CD14-positive monocyte (primary cell): ENCODE measurements around the gene PHACTR2. TPM values are rescaled to one million over a fixed set of nuclear protein-coding genes. Genes with fewer than 3 reads are reported as not detected.

Experiments
- DNase-seq, 3 donors: peaks; one replicate each; pipeline ENCODE4 v3.0.0-alpha.2; 2011 to 2022
- H2AFZ ChIP-seq: 2 replicates; pipeline ENCODE4 v1.6.0; 2012; ENCODE audit warnings: mild to moderate bottlenecking, low read depth, low read length, inconsistent platforms; ENCODE audit not compliant: insufficient read depth, poor library complexity, severe bottlenecking
- H3K27ac ChIP-seq, 2 donors: 1 replicate in 1 of 2; 2 replicates in 1 of 2; pipeline ENCODE4 v1.5.1; 2012 to 2013; ENCODE audit warnings: low read length in 2 of 2, control low read depth in 1 of 2, inconsistent platforms in 1 of 2, low read depth in 1 of 2, mild to moderate bottlenecking in 1 of 2
- H3K27me3 ChIP-seq, 2 donors: one replicate each; pipeline versions ENCODE4 v1.6.0 to v1.6.1; 2011 to 2013; ENCODE audit warnings: low read length in 2 of 2; ENCODE audit not compliant: control insufficient read depth in 2 of 2, insufficient read depth in 2 of 2
- H3K36me3 ChIP-seq, 2 donors: replicated peaks in 1 of 2; 1 replicate in 1 of 2; 2 replicates in 1 of 2; pipeline versions ENCODE4 v1.5.1 to v1.6.1; 2012 to 2013; ENCODE audit warnings: low read length in 2 of 2, control low read depth in 1 of 2, inconsistent platforms in 1 of 2, mild to moderate bottlenecking in 1 of 2; ENCODE audit not compliant: insufficient read depth in 2 of 2, control insufficient read depth in 1 of 2
- H3K4me1 ChIP-seq, 2 donors: 1 replicate in 1 of 2; 2 replicates in 1 of 2; pipeline versions ENCODE4 v1.5.1 to v1.6.1; 2012 to 2013; ENCODE audit warnings: low read length in 2 of 2, control low read depth in 1 of 2, inconsistent platforms in 1 of 2, mild to moderate bottlenecking in 1 of 2, moderate library complexity in 1 of 2; ENCODE audit not compliant: insufficient read depth in 2 of 2, control insufficient read depth in 1 of 2
- H3K4me2 ChIP-seq: replicated peaks from 2 replicates; pipeline ENCODE3; 2012; ENCODE audit warnings: low read length, moderate library complexity, mild to moderate bottlenecking; ENCODE audit not compliant: poor library complexity, severe bottlenecking; ENCODE audit errors: extremely low read depth
- H3K4me3 ChIP-seq, 3 experiments: fragments of 200-600 bp in 1 of 3; sonication (generic) in 1 of 3; replicated peaks in 1 of 3; 1 replicate in 2 of 3; 2 replicates in 1 of 3; pipeline ENCODE4 v1.5.1; 2011 to 2013; ENCODE audit warnings: low read length in 3 of 3, mild to moderate bottlenecking in 3 of 3, control low read depth in 2 of 3, low read depth in 2 of 3, inconsistent platforms in 1 of 3, moderate library complexity in 1 of 3
- H3K79me2 ChIP-seq: 2 replicates; pipeline ENCODE4 v1.6.0; 2012; ENCODE audit warnings: mild to moderate bottlenecking, control low read depth, inconsistent platforms, low read length, moderate library complexity; ENCODE audit not compliant: insufficient read depth
- H3K9ac ChIP-seq: 2 replicates; pipeline ENCODE4 v1.6.0; 2017; ENCODE audit warnings: low read length, mild to moderate bottlenecking; ENCODE audit not compliant: insufficient read depth, poor library complexity, severe bottlenecking
- H3K9me3 ChIP-seq, 2 donors: replicated peaks in 1 of 2; 1 replicate in 1 of 2; 2 replicates in 1 of 2; pipeline versions ENCODE4 v1.5.1 to v1.6.1; 2012 to 2013; ENCODE audit warnings: low read length in 2 of 2, control low read depth in 1 of 2; ENCODE audit not compliant: control insufficient read depth in 1 of 2, insufficient read depth in 1 of 2
- H4K20me1 ChIP-seq: 2 replicates; pipeline ENCODE4 v1.6.0; 2012; ENCODE audit warnings: mild to moderate bottlenecking, low read length, control low read depth, moderate library complexity; ENCODE audit not compliant: insufficient read depth
- H3K27ac Mint-ChIP-seq, 7 donors: one replicate each; pipeline ENCODE4 v1.8.0; 2020; ENCODE audit warnings: mild to moderate bottlenecking in 7 of 7, mixed read lengths in 7 of 7, moderate library complexity in 6 of 7, inconsistent platforms in 2 of 7
- H3K27me3 Mint-ChIP-seq, 3 donors: one replicate each; pipeline ENCODE4 v1.8.0; 2021 to 2022; ENCODE audit warnings: low read depth in 3 of 3, mild to moderate bottlenecking in 3 of 3, mixed read lengths in 3 of 3, moderate library complexity in 3 of 3, inconsistent platforms in 1 of 3
- H3K36me3 Mint-ChIP-seq, 2 donors: one replicate each; pipeline ENCODE4 v1.8.0; 2020; ENCODE audit warnings: mixed read lengths in 2 of 2, inconsistent platforms in 1 of 2, mild to moderate bottlenecking in 1 of 2
- H3K4me1 Mint-ChIP-seq: one replicate; pipeline ENCODE4 v1.8.0; 2020; ENCODE audit warnings: mild to moderate bottlenecking, mixed read lengths
- H3K4me3 Mint-ChIP-seq, 2 donors: one replicate each; pipeline ENCODE4 v1.8.0; 2020; ENCODE audit warnings: mild to moderate bottlenecking in 2 of 2, mixed read lengths in 2 of 2, moderate library complexity in 1 of 2
- H3K9me3 Mint-ChIP-seq, 7 donors: one replicate each; pipeline ENCODE4 v1.8.0; 2020 to 2022; ENCODE audit warnings: mixed read lengths in 7 of 7, mild to moderate bottlenecking in 6 of 7, moderate library complexity in 6 of 7, inconsistent platforms in 2 of 7
- WGBS: methylation state at CpG from one replicate; pipeline ENCODE4 v1.1.5; 2013; ENCODE audit warnings: missing lambda C conversion rate; ENCODE audit not compliant: insufficient coverage; 5-methylcytosine and 5-hydroxymethylcytosine counted together
- intact Hi-C, 2 donors: fragments of 100-400 bp; cut with micrococcal nuclease; formaldehyde crosslinking; loops; one replicate each; pipeline versions ENCODE4 v1.15.0 to v1.15.1; 2023
- polyA plus RNA-seq, 3 donors: library from polyadenylated mRNA; depleted of rRNA in 1 of 3; unstranded in 2 of 3; stranded (reverse) in 1 of 3; fragments of 300-500 nt in 2 of 3; fragments of >200 nt in 1 of 3; fragmentation: Illumina TruSeq in 2 of 3; gene quantifications; 1 replicate in 2 of 3; 2 replicates in 1 of 3; pipeline ENCODE4 v1.2.3, GENCODE V29; 2012 to 2021
- TF ChIP-seq, protein P1 (sequence below): fragments of 200-600 bp; IDR thresholded peaks from one replicate; pipeline ENCODE4 v1.8.0; 2022; ENCODE audit warnings: antibody characterized with exemption, mild to moderate bottlenecking

Gene PHACTR2
- polyA plus RNA-seq, 3 donors = 9.6 to 11.6 (median 11.2) TPM

DNA sequence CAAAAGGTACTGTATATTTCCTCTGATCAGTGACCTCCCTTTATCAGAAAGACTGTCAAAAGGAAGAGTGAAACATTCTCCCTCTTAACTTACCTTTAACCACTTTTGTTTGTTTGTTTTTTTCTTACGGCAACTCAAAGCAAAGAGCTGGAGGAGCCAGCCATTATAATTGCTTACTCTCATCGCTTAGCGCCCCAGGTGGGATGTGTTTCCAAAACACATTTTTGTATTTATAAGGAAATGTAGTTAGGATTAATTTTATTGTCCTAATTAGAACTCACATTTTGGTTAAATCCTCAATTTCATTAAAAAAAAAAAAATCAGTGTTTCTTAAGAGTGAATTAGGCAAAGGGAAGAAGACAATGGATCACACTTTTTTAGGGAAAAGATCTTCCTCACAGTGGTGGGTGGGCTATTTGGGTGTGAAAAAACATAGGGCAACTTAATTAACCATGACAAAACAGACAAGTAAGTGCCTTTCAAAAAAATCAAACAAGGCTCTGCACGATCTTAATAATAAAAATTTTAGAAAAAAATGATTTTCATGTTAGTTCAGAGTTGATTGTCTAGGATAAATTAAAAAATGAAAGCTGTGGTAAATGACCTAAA is 1.2 kb upstream of the PHACTR2 start:
- peaks cover 0 to 3% (median 0%) of the 10 kb centered on the region in 7 donors for H3K9me3 Mint-ChIP-seq
- H3K27ac Mint-ChIP-seq = no peak overlapping the region
- Histone ChIP-seq H2AFZ (no peak overlapping the region), H3K4me3 (no peak overlapping the region), H4K20me1 (peaks cover 58% of the 10 kb centered on the region), H3K79me2 (peaks cover 41% of the 10 kb centered on the region), H3K36me3 (no peaks in the 10 kb centered on the region), H3K4me1 (peaks cover 8 to 16% of the 10 kb centered on the region in 2 donors), H3K9me3 (no peaks in the 10 kb centered on the region), H3K27ac (no peak overlapping the region), H3K27me3 (peaks cover 2% of the 10 kb centered on the region in 2 donors), H3K4me2 (no peak overlapping the region), H3K9ac (no peak overlapping the region)
- H3K4me3 Mint-ChIP-seq = no peak overlapping the region
- intact Hi-C loops = no loop called here
- peaks cover 0 to 6% (median 3%) of the 10 kb centered on the region in 3 donors for H3K27me3 Mint-ChIP-seq
- H3K4me1 Mint-ChIP-seq = peaks cover 28% of the 10 kb centered on the region
- TF ChIP-seq, protein P1, sequence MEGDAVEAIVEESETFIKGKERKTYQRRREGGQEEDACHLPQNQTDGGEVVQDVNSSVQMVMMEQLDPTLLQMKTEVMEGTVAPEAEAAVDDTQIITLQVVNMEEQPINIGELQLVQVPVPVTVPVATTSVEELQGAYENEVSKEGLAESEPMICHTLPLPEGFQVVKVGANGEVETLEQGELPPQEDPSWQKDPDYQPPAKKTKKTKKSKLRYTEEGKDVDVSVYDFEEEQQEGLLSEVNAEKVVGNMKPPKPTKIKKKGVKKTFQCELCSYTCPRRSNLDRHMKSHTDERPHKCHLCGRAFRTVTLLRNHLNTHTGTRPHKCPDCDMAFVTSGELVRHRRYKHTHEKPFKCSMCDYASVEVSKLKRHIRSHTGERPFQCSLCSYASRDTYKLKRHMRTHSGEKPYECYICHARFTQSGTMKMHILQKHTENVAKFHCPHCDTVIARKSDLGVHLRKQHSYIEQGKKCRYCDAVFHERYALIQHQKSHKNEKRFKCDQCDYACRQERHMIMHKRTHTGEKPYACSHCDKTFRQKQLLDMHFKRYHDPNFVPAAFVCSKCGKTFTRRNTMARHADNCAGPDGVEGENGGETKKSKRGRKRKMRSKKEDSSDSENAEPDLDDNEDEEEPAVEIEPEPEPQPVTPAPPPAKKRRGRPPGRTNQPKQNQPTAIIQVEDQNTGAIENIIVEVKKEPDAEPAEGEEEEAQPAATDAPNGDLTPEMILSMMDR = no peak
- WGBS = no CpG with 5 or more reads among the region's 4 CpGs
- DNase-seq = no peak
- H3K36me3 Mint-ChIP-seq = peaks cover 0 to 8% of the 10 kb centered on the region in 2 donors

DNA sequence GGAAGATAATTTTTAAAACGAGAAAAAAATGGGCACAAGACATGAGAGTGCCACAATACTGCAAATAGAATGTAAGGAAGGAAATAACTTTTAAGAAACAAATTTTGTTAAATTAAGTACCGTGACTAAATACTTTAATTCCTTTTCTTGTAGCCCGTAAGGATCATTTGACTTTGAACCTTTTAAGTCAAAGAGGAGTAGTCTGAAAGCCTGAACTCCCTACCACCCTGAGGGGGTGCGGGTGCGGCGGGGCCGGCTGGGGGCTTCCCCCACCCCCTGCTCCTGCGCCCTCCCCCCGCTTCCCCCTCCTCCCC is 231 bp upstream of the PHACTR2 start:
- intact Hi-C loops = no loop called here
- no peak for DNase-seq
- H3K27ac ChIP-seq = no peak overlapping the region
- peak overlapping the region; percentile 55 to 90 for H3K4me3 Mint-ChIP-seq
- peaks cover 27% of the 10 kb centered on the region for H3K4me1 Mint-ChIP-seq
- no CpG with 5 or more reads among the region's 9 CpGs for WGBS
- H3K27me3 ChIP-seq = peaks cover 2% of the 10 kb centered on the region in 2 donors
- no peak overlapping the region for H3K9ac ChIP-seq
- H3K4me1 ChIP-seq = peaks cover 8 to 16% of the 10 kb centered on the region in 2 donors
- H3K9me3 ChIP-seq = peaks cover 4 to 5% of the 10 kb centered on the region in 2 donors
- peaks cover 47% of the 10 kb centered on the region for H3K79me2 ChIP-seq
- TF ChIP-seq, protein P1 = no peak
- H2AFZ ChIP-seq = no peak overlapping the region
- peaks cover 8 to 11% of the 10 kb centered on the region in 2 donors for H3K36me3 Mint-ChIP-seq
- no peak overlapping the region for H3K27ac Mint-ChIP-seq
- H3K4me3 ChIP-seq = peak overlapping the region in 2 of 3 experiments; percentile 40 to 95
- peaks cover 1 to 10% (median 5%) of the 10 kb centered on the region in 7 donors for H3K9me3 Mint-ChIP-seq
- H4K20me1 ChIP-seq = peaks cover 60% of the 10 kb centered on the region
- H3K36me3 ChIP-seq = no peaks in the 10 kb centered on the region
- peaks cover 0 to 6% (median 3%) of the 10 kb centered on the region in 3 donors for H3K27me3 Mint-ChIP-seq
- H3K4me2 ChIP-seq = peak overlapping the region; percentile 93
